Upper lobe of left lung (tissue), 6 donors: ENCODE results near the gene TNS3. TPM values are rescaled to one million over a fixed set of nuclear protein-coding genes. Genes with fewer than 3 reads are reported as not detected.

Source experiments
- ATAC-seq, 2 donors: fragments of 200-7000 bp; cut with Tn5 transposase; one replicate each; pipeline ENCODE4 v1.9.1; 2022; ENCODE audit warnings: mild to moderate bottlenecking in 2 of 2, moderate library complexity in 2 of 2; ENCODE audit not compliant: low FRiP score in 2 of 2
- DNase-seq, 2 donors: peaks; one replicate each; pipeline ENCODE4 v3.0.0-alpha.2; 2019 to 2020
- H3K27ac ChIP-seq, 4 donors: fragments of 200-600 bp; sonication (generic); one replicate each; pipeline ENCODE4 v1.5.1; 2016 to 2019
- H3K27me3 ChIP-seq, 4 donors: fragments of 200-600 bp; sonication (generic); one replicate each; pipeline ENCODE4 v1.5.1; 2017 to 2019
- H3K36me3 ChIP-seq, 4 donors: fragments of 200-600 bp; sonication (generic); one replicate each; pipeline ENCODE4 v1.5.1; 2016 to 2019
- H3K4me1 ChIP-seq, 4 donors: fragments of 200-600 bp; sonication (generic); one replicate each; pipeline ENCODE4 v1.5.1; 2018 to 2019
- H3K4me3 ChIP-seq, 4 donors: fragments of 200-600 bp; sonication (generic); one replicate each; pipeline ENCODE4 v1.5.1; 2017 to 2019; ENCODE audit warnings: mild to moderate bottlenecking in 2 of 4, moderate library complexity in 1 of 4
- H3K9me3 ChIP-seq, 4 donors: fragments of 200-600 bp; sonication (generic); one replicate each; pipeline ENCODE4 v1.5.1; 2018 to 2019
- EP300 ChIP-seq, 4 donors: sonication (generic); formaldehyde crosslinking; IDR thresholded peaks; one replicate each; pipeline ENCODE4 v1.5.1; 2017; ENCODE audit warnings: antibody characterized with exemption in 4 of 4, control low read depth in 2 of 4
- POLR2A ChIP-seq, 4 donors: fragments of 450-650 bp; IDR thresholded peaks; one replicate each; pipeline ENCODE4 v1.5.1; 2016 to 2017; ENCODE audit warnings: antibody characterized with exemption in 4 of 4, mild to moderate bottlenecking in 2 of 4
- POLR2AphosphoS5 ChIP-seq, 2 donors: sonication (generic); formaldehyde crosslinking; IDR thresholded peaks; one replicate each; pipeline ENCODE4 v1.5.1; 2017; ENCODE audit warnings: antibody characterized with exemption in 2 of 2
- WGBS, 2 donors: methylation state at CpG; one replicate each; pipeline ENCODE4 v1.1.5; 2017 to 2018; 5-methylcytosine and 5-hydroxymethylcytosine counted together
- total RNA-seq, 6 donors: library from RNA; depleted of rRNA in 4 of 6; stranded (reverse); fragments of >200 nt in 4 of 6; gene quantifications; one replicate each; pipeline versions ENCODE4 v1.1.0 to v1.2.1, GENCODE V29; 2016 to 2021
- TF ChIP-seq, protein P1 (sequence below), 6 experiments: fragments of 450-650 bp in 4 of 6; fragments of 200-600 bp in 2 of 6; sonication (generic) in 2 of 6; IDR thresholded peaks; one replicate each; pipeline ENCODE4 v1.5.1; 2016 to 2019; ENCODE audit warnings: antibody characterized with exemption in 6 of 6
- donor health status: DM: no; HTN: no; CAD: no; lungs with moderate emphysema.
- donor health status: DM: no; HTN: yes; CAD: no; lungs with severe emphysema.

The TNS3 gene
- total RNA-seq, 6 donors from 2014 or later, result 90.6 to 266 (median 143) TPM

DNA sequence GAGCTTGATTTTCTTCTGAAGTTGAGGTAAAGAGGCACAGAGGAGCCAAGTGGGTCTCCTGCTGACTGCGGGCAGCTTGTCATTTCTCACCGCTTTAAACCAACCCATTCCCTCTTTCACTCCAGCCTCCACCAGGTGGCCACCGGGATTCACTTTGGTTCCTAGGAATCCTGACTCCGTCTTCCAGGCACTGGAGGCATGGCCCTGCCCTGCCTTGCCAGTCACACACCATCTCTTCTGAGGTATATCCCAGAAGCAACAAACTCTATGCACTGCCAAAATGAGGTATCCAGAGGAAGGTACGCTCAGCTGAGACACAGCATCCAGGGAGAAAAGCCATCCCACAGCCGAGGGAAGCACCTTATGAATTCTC is 280.8 kb downstream of the TNS3 start:
- Histone ChIP-seq H3K4me1 (no peaks in the 10 kb centered on the region), H3K9me3 (no peaks in the 10 kb centered on the region), H3K36me3 (peaks cover 12 to 79% (median 44%) of the 10 kb centered on the region in 4 donors), H3K27ac (no peak overlapping the region), H3K27me3 (no peaks in the 10 kb centered on the region), H3K4me3 (no peak overlapping the region)
- 82 to 83% methylated on average over 6 of the region's 6 CpGs for WGBS, 2 donors
- no peak for DNase-seq
- no peak for TF ChIP-seq POLR2A (IDR thresholded peaks at IDR 0.05)
- TF ChIP-seq, protein P1, sequence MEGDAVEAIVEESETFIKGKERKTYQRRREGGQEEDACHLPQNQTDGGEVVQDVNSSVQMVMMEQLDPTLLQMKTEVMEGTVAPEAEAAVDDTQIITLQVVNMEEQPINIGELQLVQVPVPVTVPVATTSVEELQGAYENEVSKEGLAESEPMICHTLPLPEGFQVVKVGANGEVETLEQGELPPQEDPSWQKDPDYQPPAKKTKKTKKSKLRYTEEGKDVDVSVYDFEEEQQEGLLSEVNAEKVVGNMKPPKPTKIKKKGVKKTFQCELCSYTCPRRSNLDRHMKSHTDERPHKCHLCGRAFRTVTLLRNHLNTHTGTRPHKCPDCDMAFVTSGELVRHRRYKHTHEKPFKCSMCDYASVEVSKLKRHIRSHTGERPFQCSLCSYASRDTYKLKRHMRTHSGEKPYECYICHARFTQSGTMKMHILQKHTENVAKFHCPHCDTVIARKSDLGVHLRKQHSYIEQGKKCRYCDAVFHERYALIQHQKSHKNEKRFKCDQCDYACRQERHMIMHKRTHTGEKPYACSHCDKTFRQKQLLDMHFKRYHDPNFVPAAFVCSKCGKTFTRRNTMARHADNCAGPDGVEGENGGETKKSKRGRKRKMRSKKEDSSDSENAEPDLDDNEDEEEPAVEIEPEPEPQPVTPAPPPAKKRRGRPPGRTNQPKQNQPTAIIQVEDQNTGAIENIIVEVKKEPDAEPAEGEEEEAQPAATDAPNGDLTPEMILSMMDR (IDR thresholded peaks at IDR 0.05), result no peak
- TF ChIP-seq EP300 (IDR thresholded peaks at IDR 0.05), result no peak
- no peak for TF ChIP-seq POLR2AphosphoS5 (IDR thresholded peaks at IDR 0.05)
- no peak for ATAC-seq

GRCh38 chr7:47300472-47301104 is 281.3 kb downstream of the TNS3 start:
- H3K27me3 ChIP-seq, result no peaks in the 10 kb centered on the region
- peaks cover 0 to under 1% (median 0%) of the 10 kb centered on the region in 4 donors for H3K4me1 ChIP-seq
- no peak overlapping the region for H3K27ac ChIP-seq
- TF ChIP-seq, protein P1 (IDR thresholded peaks at IDR 0.05), result no peak
- TF ChIP-seq EP300 (IDR thresholded peaks at IDR 0.05), result no peak
- no peak for TF ChIP-seq POLR2A (IDR thresholded peaks at IDR 0.05)
- no peak for TF ChIP-seq POLR2AphosphoS5 (IDR thresholded peaks at IDR 0.05)
- H3K36me3 ChIP-seq, result peaks cover 13 to 84% (median 44%) of the 10 kb centered on the region in 4 donors
- WGBS, 2 donors, result 92 to 97% methylated on average over 11 of the region's 11 CpGs
- ATAC-seq (no peak), DNase-seq (no peak)
- H3K9me3 ChIP-seq, result no peaks in the 10 kb centered on the region
- no peak overlapping the region for H3K4me3 ChIP-seq

DNA sequence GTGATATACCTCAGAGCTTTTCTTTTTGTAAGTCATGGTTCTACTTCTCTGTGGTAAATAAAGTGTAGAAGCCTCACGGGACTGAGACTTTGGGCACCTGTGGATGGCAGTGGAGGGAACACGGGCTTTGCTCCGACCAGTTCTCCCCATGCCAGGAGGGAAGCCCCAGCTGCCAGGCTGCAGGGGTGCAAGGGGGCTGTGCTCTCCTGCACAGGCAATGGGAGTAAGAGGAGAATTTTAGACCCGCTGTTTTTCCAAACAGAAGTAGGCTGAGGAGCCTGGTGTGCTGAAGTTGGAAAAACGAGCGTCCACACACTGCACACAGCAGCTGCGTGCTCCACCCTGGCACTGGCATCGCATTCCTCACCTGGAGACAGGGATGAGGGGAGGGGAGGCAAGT is 282.4 kb downstream of the TNS3 start:
- DNase-seq (no peak), ATAC-seq (no peak)
- no peaks in the 10 kb centered on the region for H3K27me3 ChIP-seq
- peaks cover 0 to 9% (median 2%) of the 10 kb centered on the region in 4 donors for H3K4me1 ChIP-seq
- WGBS, 2 donors, result 80 to 97% methylated on average over 8 of the region's 8 CpGs
- H3K4me3 ChIP-seq, result no peak overlapping the region
- peaks cover 13 to 91% (median 42%) of the 10 kb centered on the region in 4 donors for H3K36me3 ChIP-seq
- TF ChIP-seq, protein P1 (IDR thresholded peaks at IDR 0.05), result no peak
- TF ChIP-seq POLR2AphosphoS5 (IDR thresholded peaks at IDR 0.05), result no peak
- no peak for TF ChIP-seq POLR2A (IDR thresholded peaks at IDR 0.05)
- no peak for TF ChIP-seq EP300 (IDR thresholded peaks at IDR 0.05)
- H3K9me3 ChIP-seq, result no peaks in the 10 kb centered on the region
- H3K27ac ChIP-seq, result no peak overlapping the region

- ATAC-seq, result no peak
- DNase-seq, result peak in 1 of 2 donors; percentile 34
- H3K27me3 ChIP-seq, result no peaks in the 10 kb centered on the region
- 87 to 90% methylated on average over 10 to 12 of the region's 12 CpGs for WGBS, 2 donors
- H3K4me3 ChIP-seq, result no peak overlapping the region
- H3K36me3 ChIP-seq, result peaks cover 13 to 91% (median 42%) of the 10 kb centered on the region in 4 donors
- H3K27ac ChIP-seq, result no peak overlapping the region
- peaks cover 0 to 16% (median 10%) of the 10 kb centered on the region in 4 donors for H3K4me1 ChIP-seq
- no peak for TF ChIP-seq POLR2AphosphoS5 (IDR thresholded peaks at IDR 0.05)
- no peak for TF ChIP-seq POLR2A (IDR thresholded peaks at IDR 0.05)
- TF ChIP-seq EP300 (IDR thresholded peaks at IDR 0.05), result no peak
- TF ChIP-seq, protein P1 (IDR thresholded peaks at IDR 0.05), result no peak
- no peaks in the 10 kb centered on the region for H3K9me3 ChIP-seq
Observed at GRCh38 chr7:47298636-47299035, 283.3 kb downstream of the TNS3 start.

- H3K9me3 ChIP-seq, result no peaks in the 10 kb centered on the region
- WGBS, 2 donors, result 94 to 96% methylated on average over 7 to 8 of the region's 8 CpGs
- ATAC-seq (no peak), DNase-seq (no peak)
- H3K36me3 ChIP-seq, result peaks cover 10 to 91% (median 36%) of the 10 kb centered on the region in 4 donors
- H3K27ac ChIP-seq, result no peak overlapping the region
- no peak overlapping the region for H3K4me3 ChIP-seq
- H3K27me3 ChIP-seq, result no peaks in the 10 kb centered on the region
- peaks cover 5 to 19% (median 13%) of the 10 kb centered on the region in 4 donors for H3K4me1 ChIP-seq
- no peak for TF ChIP-seq EP300 (IDR thresholded peaks at IDR 0.05)
- TF ChIP-seq POLR2AphosphoS5 (IDR thresholded peaks at IDR 0.05), result no peak
- TF ChIP-seq, protein P1 (IDR thresholded peaks at IDR 0.05), result no peak
- TF ChIP-seq POLR2A (IDR thresholded peaks at IDR 0.05), result no peak
Observed at GRCh38 chr7:47297120-47297519, 284.8 kb downstream of the TNS3 start.
